Adipocyte (in vitro differentiated cells): Measurements from ENCODE around the gene LY6G5C.
A peak's percentile ranks its signal among the peaks of the same experiment; 100 is the strongest.

Source experiments
- DNase-seq: peaks from one replicate; pipeline ENCODE4 v3.0.0-alpha.2; 2015; ENCODE audit warnings: low read depth
- H3K27me3 ChIP-seq: replicated peaks from 2 replicates; pipeline ENCODE4 v1.7.0; 2013; ENCODE audit warnings: mild to moderate bottlenecking, low read length, moderate library complexity; ENCODE audit not compliant: control insufficient read depth, insufficient read depth
- H3K36me3 ChIP-seq: 2 replicates; pipeline ENCODE4 v1.7.0; 2013; ENCODE audit warnings: low read length, mild to moderate bottlenecking, moderate library complexity; ENCODE audit not compliant: control insufficient read depth, insufficient read depth, severe bottlenecking
- H3K4me1 ChIP-seq: 2 replicates; pipeline ENCODE4 v1.7.0; 2013; ENCODE audit warnings: mild to moderate bottlenecking, low read length, moderate library complexity; ENCODE audit not compliant: control insufficient read depth, insufficient read depth
- H3K4me3 ChIP-seq: 2 replicates; pipeline ENCODE4 v1.7.0; 2013; ENCODE audit warnings: mild to moderate bottlenecking, low read length, moderate library complexity
- H3K9ac ChIP-seq: 2 replicates; pipeline ENCODE4 v1.7.0; 2013; ENCODE audit warnings: mild to moderate bottlenecking, low read length, moderate library complexity
- H3K9me3 ChIP-seq: 2 replicates; pipeline ENCODE4 v1.7.0; 2013; ENCODE audit warnings: mild to moderate bottlenecking, low read length, moderate library complexity; ENCODE audit not compliant: control insufficient read depth

LY6G5C gene

GRCh38 chr6:31641370-31641769 is 39.5 kb downstream of the LY6G5C start:
- no peak overlapping the region for H3K9ac ChIP-seq
- H3K4me3 ChIP-seq = no peak overlapping the region
- no peaks in the 10 kb centered on the region for H3K9me3 ChIP-seq
- peaks cover 95% of the 10 kb centered on the region for H3K36me3 ChIP-seq
- DNase-seq = no peak
- H3K4me1 ChIP-seq = peaks cover 13% of the 10 kb centered on the region
- no peaks in the 10 kb centered on the region for H3K27me3 ChIP-seq

GRCh38 chr6:31640612-31641011 is 40.3 kb downstream of the LY6G5C start:
- DNase-seq = no peak
- H3K9ac ChIP-seq = no peak overlapping the region
- H3K4me1 ChIP-seq = peaks cover 13% of the 10 kb centered on the region
- peaks cover 95% of the 10 kb centered on the region for H3K36me3 ChIP-seq
- no peaks in the 10 kb centered on the region for H3K27me3 ChIP-seq
- no peaks in the 10 kb centered on the region for H3K9me3 ChIP-seq
- H3K4me3 ChIP-seq = no peak overlapping the region

GRCh38 chr6:31639449-31639861 is 41.4 kb downstream of the LY6G5C start:
- no peaks in the 10 kb centered on the region for H3K27me3 ChIP-seq
- H3K36me3 ChIP-seq = peaks cover 95% of the 10 kb centered on the region
- peaks cover 18% of the 10 kb centered on the region for H3K4me1 ChIP-seq
- H3K4me3 ChIP-seq = no peak overlapping the region
- peak; percentile 23 for DNase-seq
- H3K9me3 ChIP-seq = no peaks in the 10 kb centered on the region
- H3K9ac ChIP-seq = no peak overlapping the region

GRCh38 chr6:31639043-31639442 is 41.8 kb downstream of the LY6G5C start:
- Histone ChIP-seq H3K36me3 (peaks cover 95% of the 10 kb centered on the region), H3K4me1 (peaks cover 21% of the 10 kb centered on the region), H3K9me3 (no peaks in the 10 kb centered on the region), H3K9ac (no peak overlapping the region), H3K4me3 (no peak overlapping the region), H3K27me3 (no peaks in the 10 kb centered on the region)
- no peak for DNase-seq

- Histone ChIP-seq H3K27me3 (no peaks in the 10 kb centered on the region), H3K4me3 (no peak overlapping the region), H3K9me3 (no peaks in the 10 kb centered on the region), H3K4me1 (peaks cover 21% of the 10 kb centered on the region), H3K36me3 (peaks cover 97% of the 10 kb centered on the region), H3K9ac (no peak overlapping the region)
- no peak for DNase-seq
These were observed 43.9 kb downstream of the LY6G5C start for GRCh38 chr6:31636698-31637596.

- no peaks in the 10 kb centered on the region for H3K27me3 ChIP-seq
- no peak overlapping the region for H3K9ac ChIP-seq
- peaks cover 19% of the 10 kb centered on the region for H3K4me1 ChIP-seq
- no peak overlapping the region for H3K4me3 ChIP-seq
- H3K36me3 ChIP-seq = peaks cover 97% of the 10 kb centered on the region
- no peak for DNase-seq
- H3K9me3 ChIP-seq = no peaks in the 10 kb centered on the region
These were observed 45.8 kb downstream of the LY6G5C start for GRCh38 chr6:31634969-31635575.

GRCh38 chr6:31634131-31634530 is 46.7 kb downstream of the LY6G5C start:
- peak overlapping the region; percentile 37 for H3K9ac ChIP-seq
- no peak overlapping the region for H3K4me3 ChIP-seq
- peaks cover 11% of the 10 kb centered on the region for H3K4me1 ChIP-seq
- H3K9me3 ChIP-seq = no peaks in the 10 kb centered on the region
- H3K27me3 ChIP-seq = no peaks in the 10 kb centered on the region
- DNase-seq = no peak
- H3K36me3 ChIP-seq = peaks cover 97% of the 10 kb centered on the region

- Histone ChIP-seq H3K9me3 (no peaks in the 10 kb centered on the region), H3K27me3 (no peaks in the 10 kb centered on the region), H3K9ac (no peak overlapping the region), H3K4me3 (no peak overlapping the region), H3K36me3 (peaks cover 97% of the 10 kb centered on the region), H3K4me1 (peaks cover 7% of the 10 kb centered on the region)
- no peak for DNase-seq
These were observed 47.4 kb downstream of the LY6G5C start for GRCh38 chr6:31633447-31633846.

GRCh38 chr6:31632279-31632946 is 48.5 kb downstream of the LY6G5C start:
- no peaks in the 10 kb centered on the region for H3K27me3 ChIP-seq
- no peak overlapping the region for H3K4me3 ChIP-seq
- H3K36me3 ChIP-seq = peaks cover 99% of the 10 kb centered on the region
- peaks cover 7% of the 10 kb centered on the region for H3K4me1 ChIP-seq
- H3K9me3 ChIP-seq = no peaks in the 10 kb centered on the region
- peak overlapping the region; percentile 12 for H3K9ac ChIP-seq
- DNase-seq = no peak

GRCh38 chr6:31631681-31632278 is 49.1 kb downstream of the LY6G5C start:
- no peaks in the 10 kb centered on the region for H3K27me3 ChIP-seq
- DNase-seq = no peak
- H3K9ac ChIP-seq = no peak overlapping the region
- H3K9me3 ChIP-seq = no peaks in the 10 kb centered on the region
- H3K36me3 ChIP-seq = peaks cover 100% of the 10 kb centered on the region
- H3K4me1 ChIP-seq = peaks cover 7% of the 10 kb centered on the region
- no peak overlapping the region for H3K4me3 ChIP-seq

GRCh38 chr6:31631209-31631608 is 49.7 kb downstream of the LY6G5C start:
- Histone ChIP-seq H3K36me3 (peaks cover 100% of the 10 kb centered on the region), H3K4me3 (no peak overlapping the region), H3K9ac (no peak overlapping the region), H3K27me3 (no peaks in the 10 kb centered on the region), H3K4me1 (peaks cover 7% of the 10 kb centered on the region), H3K9me3 (no peaks in the 10 kb centered on the region)
- DNase-seq = no peak
